ENCODE results near the gene SLC35E1.

DNA sequence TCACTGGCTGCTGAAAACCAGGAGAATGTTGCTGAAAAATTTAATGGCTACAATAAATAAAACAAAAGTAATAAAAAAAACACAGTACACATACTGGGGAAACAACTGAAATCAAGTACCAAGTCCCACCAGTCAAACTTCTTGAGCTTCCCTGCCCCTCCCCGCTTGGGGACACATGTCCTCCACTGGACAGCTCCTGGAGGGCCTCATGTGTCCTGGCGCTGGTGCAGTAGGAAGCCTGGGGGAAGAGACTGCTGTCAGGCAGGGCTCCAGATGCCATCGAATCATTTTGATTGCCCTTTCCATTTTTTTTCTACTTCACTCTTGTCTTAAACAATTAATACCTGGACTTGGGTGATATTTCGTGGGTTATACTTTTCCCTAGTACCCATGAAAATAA is 26.6 kb upstream of the SLC35E1 start:
- TF ChIP-seq CTCF (IDR thresholded peaks at IDR 0.05; ENCODE audit: low read length) (no peak), EZH2 (IDR thresholded peaks at IDR 0.05; ENCODE audit: borderline replicate concordance, low read length) (no peak)

Measured in OCI-LY1 (cell line).